PC-3 (cell line): Measurements from ENCODE around the gene TOGARAM2. TPM values are rescaled to one million over a fixed set of nuclear protein-coding genes. Genes with fewer than 3 reads are reported as not detected.

ENCODE experiments used
- ATAC-seq: fragments of 200-7000 bp; cut with Tn5 transposase; 2 replicates; pipeline ENCODE4 v1.9.1; 2020; ENCODE audit warnings: mild to moderate bottlenecking, moderate library complexity
- BruUV-seq: library from RNA; stranded (reverse); fragments of 400-500 nt; replicated peaks from 2 replicates; lab custom pipeline; 2021; lab: Mats Ljungman, UMichigan
- CTCF ChIA-PET: fragments of 300-600 bp; sonication (Branson Sonifier 250); formaldehyde crosslinking; loops from one replicate; lab custom pipeline; 2022; ENCODE audit warnings: antibody characterized with exemption; lab: Charles Lee
- POLR2A ChIA-PET: fragments of 300-600 bp; sonication (Branson Sonifier 250); formaldehyde crosslinking; loops from one replicate; lab custom pipeline; 2022; ENCODE audit warnings: antibody characterized with exemption; ENCODE audit not compliant: unreplicated experiment; lab: Charles Lee
- DNase-seq: peaks from one replicate; pipeline ENCODE4 v3.0.0-alpha.2; 2015
- H2AFZ ChIP-seq: fragments of 300-600 bp; sonication (generic); 2 replicates; pipeline ENCODE4 v1.6.0; 2016; ENCODE audit warnings: antibody characterized with exemption, low read length
- H3F3A ChIP-seq: fragments of 300-600 bp; sonication (generic); one replicate; pipeline ENCODE4 v1.6.0; 2017; ENCODE audit warnings: antibody characterized with exemption, low read length, control low read depth, mild to moderate bottlenecking; ENCODE audit not compliant: unreplicated experiment
- H3K27ac ChIP-seq: fragments of 300-600 bp; sonication (generic); 2 replicates; pipeline ENCODE4 v1.5.1; 2016; ENCODE audit warnings: mild to moderate bottlenecking, low read length
- H3K27me3 ChIP-seq: fragments of 300-600 bp; sonication (generic); 2 replicates; pipeline ENCODE4 v1.6.1; 2016; ENCODE audit warnings: low read length, mixed read lengths
- H3K36me3 ChIP-seq: fragments of 300-600 bp; sonication (generic); 2 replicates; pipeline ENCODE4 v1.6.1; 2016; ENCODE audit warnings: low read depth, mixed run types, low read length, mixed read lengths
- H3K4me1 ChIP-seq: fragments of 300-600 bp; sonication (generic); 2 replicates; pipeline ENCODE4 v1.5.1; 2016; ENCODE audit warnings: low read length; ENCODE audit not compliant: insufficient read depth
- H3K4me2 ChIP-seq: fragments of 300-600 bp; sonication (generic); 2 replicates; pipeline ENCODE4 v1.6.0; 2016; ENCODE audit warnings: low read length
- H3K4me3 ChIP-seq: fragments of 300-600 bp; sonication (generic); 2 replicates; pipeline ENCODE4 v1.5.1; 2016; ENCODE audit warnings: mild to moderate bottlenecking, low read length, mixed read lengths
- H3K79me2 ChIP-seq: fragments of 300-600 bp; sonication (generic); 2 replicates; pipeline ENCODE4 v1.6.1; 2017; ENCODE audit warnings: low read length, mixed read lengths
- H3K9ac ChIP-seq: fragments of 300-600 bp; sonication (generic); 2 replicates; pipeline ENCODE4 v1.6.0; 2016; ENCODE audit warnings: mild to moderate bottlenecking, low read length
- H3K9me2 ChIP-seq: fragments of 300-600 bp; sonication (generic); replicated peaks from 2 replicates; pipeline ENCODE4 v1.6.1; 2016; ENCODE audit warnings: mixed run types, low read length, mixed read lengths
- H3K9me3 ChIP-seq: fragments of 300-600 bp; sonication (generic); 2 replicates; pipeline ENCODE4 v1.6.1; 2016; ENCODE audit warnings: low read length, mixed read lengths
- H4K20me1 ChIP-seq: fragments of 300-600 bp; sonication (generic); 2 replicates; pipeline ENCODE4 v1.6.1; 2016; ENCODE audit warnings: low read length, mixed read lengths
- EZH2 ChIP-seq: fragments of 300-600 bp; sonication (generic); IDR thresholded peaks from one replicate; pipeline ENCODE4 v1.6.1; 2017; ENCODE audit warnings: antibody characterized with exemption, mild to moderate bottlenecking, low read length; ENCODE audit not compliant: unreplicated experiment
- EZH2phosphoT487 ChIP-seq: fragments of 300-600 bp; sonication (generic); IDR thresholded peaks from 2 replicates; pipeline ENCODE4 v1.6.1; 2018; ENCODE audit warnings: mild to moderate bottlenecking, antibody characterized with exemption, low read length, borderline replicate concordance
- intact Hi-C: fragments of 100-400 bp; cut with micrococcal nuclease; formaldehyde crosslinking; loops from 2 replicates; pipeline ENCODE4 v1.9.0; 2023
- total RNA-seq: library from RNA; depleted of rRNA; stranded (reverse); fragments of >200 nt; gene quantifications from 2 replicates; pipeline ENCODE4 v1.2.3, GENCODE V29; 2014
- TF ChIP-seq, protein P1 (sequence below): fragments of 300-600 bp; sonication (generic); conservative IDR thresholded peaks from 2 replicates; pipeline ENCODE4 v1.5.1; 2017; ENCODE audit warnings: antibody characterized with exemption, low read depth, mild to moderate bottlenecking, low read length

The TOGARAM2 gene
- total RNA-seq, 1 experiment from 2014 or later, result not detected

DNA sequence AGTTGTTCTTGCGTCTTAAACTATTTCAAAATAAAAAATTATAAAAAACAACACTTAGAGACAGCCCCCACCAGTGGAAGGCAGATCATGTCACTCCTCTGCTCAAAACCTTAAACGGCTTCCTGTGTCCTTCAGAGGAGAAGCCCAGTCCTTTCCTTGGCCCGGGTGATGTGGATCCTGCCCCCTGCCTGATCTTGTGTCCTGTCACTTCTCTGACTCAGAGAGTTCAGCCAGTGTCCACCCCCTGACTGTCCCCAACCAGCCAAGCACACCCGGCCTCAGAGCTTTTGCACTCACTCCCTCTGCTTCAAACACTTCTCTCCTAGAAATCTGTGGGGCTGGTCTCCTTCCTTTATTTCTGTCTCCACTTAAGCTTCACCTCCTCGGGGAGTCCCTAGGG is 35.4 kb downstream of the TOGARAM2 start:
- intact Hi-C loops, result no loop called here
- Histone ChIP-seq H3K36me3 (no peaks in the 10 kb centered on the region), H3K4me1 (peaks cover 15% of the 10 kb centered on the region), H3K4me2 (no peak overlapping the region), H4K20me1 (no peaks in the 10 kb centered on the region), H3K9me2 (no peaks in the 10 kb centered on the region), H3K9me3 (no peaks in the 10 kb centered on the region), H3K27ac (no peak overlapping the region), H3F3A (no peaks in the 10 kb centered on the region), H3K9ac (no peak overlapping the region), H3K79me2 (no peaks in the 10 kb centered on the region), H3K4me3 (no peak overlapping the region), H2AFZ (no peak overlapping the region), H3K27me3 (no peaks in the 10 kb centered on the region)
- DNase-seq (no peak), ATAC-seq (no peak)
- BruUV-seq, result no TSS peak
- TF ChIP-seq EZH2phosphoT487 (no peak), EZH2 (no peak)
- TF ChIP-seq, protein P1, sequence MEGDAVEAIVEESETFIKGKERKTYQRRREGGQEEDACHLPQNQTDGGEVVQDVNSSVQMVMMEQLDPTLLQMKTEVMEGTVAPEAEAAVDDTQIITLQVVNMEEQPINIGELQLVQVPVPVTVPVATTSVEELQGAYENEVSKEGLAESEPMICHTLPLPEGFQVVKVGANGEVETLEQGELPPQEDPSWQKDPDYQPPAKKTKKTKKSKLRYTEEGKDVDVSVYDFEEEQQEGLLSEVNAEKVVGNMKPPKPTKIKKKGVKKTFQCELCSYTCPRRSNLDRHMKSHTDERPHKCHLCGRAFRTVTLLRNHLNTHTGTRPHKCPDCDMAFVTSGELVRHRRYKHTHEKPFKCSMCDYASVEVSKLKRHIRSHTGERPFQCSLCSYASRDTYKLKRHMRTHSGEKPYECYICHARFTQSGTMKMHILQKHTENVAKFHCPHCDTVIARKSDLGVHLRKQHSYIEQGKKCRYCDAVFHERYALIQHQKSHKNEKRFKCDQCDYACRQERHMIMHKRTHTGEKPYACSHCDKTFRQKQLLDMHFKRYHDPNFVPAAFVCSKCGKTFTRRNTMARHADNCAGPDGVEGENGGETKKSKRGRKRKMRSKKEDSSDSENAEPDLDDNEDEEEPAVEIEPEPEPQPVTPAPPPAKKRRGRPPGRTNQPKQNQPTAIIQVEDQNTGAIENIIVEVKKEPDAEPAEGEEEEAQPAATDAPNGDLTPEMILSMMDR, result no peak
- ChIA-PET POLR2A (no interaction called here), CTCF (no interaction called here)

DNA sequence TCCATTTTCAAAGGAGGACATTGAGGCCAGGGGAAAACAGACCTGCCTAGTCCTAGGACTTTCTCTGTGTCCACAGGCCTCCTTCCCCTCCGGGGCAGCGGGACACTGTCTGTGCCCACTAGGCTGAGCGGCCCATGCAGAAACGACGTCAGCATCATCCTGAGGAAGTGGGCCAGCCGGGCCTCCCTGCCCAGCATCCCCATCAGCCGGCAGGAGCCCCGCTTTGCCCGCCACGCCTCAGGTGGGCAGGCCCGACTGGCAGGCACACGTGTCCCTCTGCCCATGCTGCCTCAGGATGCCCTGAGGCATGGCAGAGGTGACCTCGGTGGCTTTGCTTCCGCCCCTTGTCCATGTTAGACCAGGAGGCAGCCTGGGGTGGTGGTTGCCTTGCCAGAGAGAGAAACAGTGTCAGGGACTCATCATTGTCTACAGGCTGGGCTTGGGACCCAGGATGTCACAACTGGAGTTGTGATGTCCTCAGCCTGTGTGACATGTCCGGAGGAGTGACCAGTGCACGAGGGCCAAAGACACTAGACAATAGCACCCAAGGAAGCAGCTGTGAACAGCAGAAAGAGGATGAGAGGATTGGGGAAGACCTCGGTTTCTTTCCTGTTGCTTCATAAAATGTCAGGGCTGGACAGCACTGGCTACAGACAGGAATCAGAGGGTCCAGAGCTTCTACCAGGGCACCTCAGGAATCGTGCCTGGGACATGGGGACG is 36.8 kb downstream of the TOGARAM2 start:
- Histone ChIP-seq H3K27me3 (no peaks in the 10 kb centered on the region), H3K79me2 (no peaks in the 10 kb centered on the region), H3K4me2 (no peak overlapping the region), H3K27ac (no peak overlapping the region), H3K4me3 (no peak overlapping the region), H3K9me3 (no peaks in the 10 kb centered on the region), H3K36me3 (no peaks in the 10 kb centered on the region), H4K20me1 (no peaks in the 10 kb centered on the region), H3K9me2 (no peaks in the 10 kb centered on the region), H3F3A (no peaks in the 10 kb centered on the region), H2AFZ (no peak overlapping the region), H3K9ac (no peak overlapping the region), H3K4me1 (peaks cover 15% of the 10 kb centered on the region)
- ChIA-PET POLR2A (no interaction called here), CTCF (no interaction called here)
- intact Hi-C loops, result no loop called here
- ATAC-seq (no peak), DNase-seq (no peak)
- TF ChIP-seq, protein P1, result no peak
- TF ChIP-seq EZH2phosphoT487 (no peak), EZH2 (no peak)
- no TSS peak for BruUV-seq

DNA sequence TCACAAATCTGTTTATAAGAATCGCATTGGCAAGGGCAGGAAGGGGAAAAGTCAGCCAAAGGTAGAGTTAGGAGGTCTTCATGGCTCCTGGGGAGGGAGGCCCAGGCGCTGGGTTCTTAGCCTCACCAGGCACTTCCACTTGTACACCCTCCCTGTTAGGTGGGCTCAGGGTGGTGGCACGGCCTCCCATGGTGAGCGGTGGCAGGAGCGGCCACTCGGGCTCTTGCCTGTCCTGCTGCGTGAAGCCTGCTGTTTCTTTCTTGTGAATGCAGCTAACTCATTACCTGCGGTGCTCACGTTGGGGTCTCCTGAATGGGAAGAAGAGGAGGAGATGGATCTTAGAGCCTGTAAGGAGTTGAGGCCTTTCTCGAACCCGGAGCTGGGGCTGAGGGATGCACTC is 40.8 kb downstream of the TOGARAM2 start:
- Histone ChIP-seq H3K4me3 (no peak overlapping the region), H3K9me2 (no peaks in the 10 kb centered on the region), H3K4me1 (no peaks in the 10 kb centered on the region), H3F3A (no peaks in the 10 kb centered on the region), H3K27me3 (no peaks in the 10 kb centered on the region), H3K36me3 (no peaks in the 10 kb centered on the region), H3K9ac (no peak overlapping the region), H3K4me2 (no peak overlapping the region), H3K79me2 (no peaks in the 10 kb centered on the region), H3K9me3 (no peaks in the 10 kb centered on the region), H3K27ac (no peak overlapping the region), H2AFZ (no peak overlapping the region), H4K20me1 (no peaks in the 10 kb centered on the region)
- ChIA-PET CTCF (no interaction called here), POLR2A (no interaction called here)
- DNase-seq, result no peak
- BruUV-seq, result no TSS peak
- TF ChIP-seq EZH2phosphoT487, result no peak
- no peak for TF ChIP-seq EZH2
- TF ChIP-seq, protein P1, result no peak
- no peak for ATAC-seq
- intact Hi-C loops, result no loop called here
